Central memory CD4-positive, alpha-beta T cell (primary cell): ENCODE measurements around the gene MYBBP1A.
"Not testable (repeated sequence)": the region's sequence is repeated elsewhere in the genome, so short reads cannot be mapped to it uniquely, and the experiment has no call there.

Experiments used
- DNase-seq: peaks from one replicate; pipeline ENCODE4 v3.0.0; 2022

The MYBBP1A gene

GRCh38 chr17:4590042-4590441 lies 34.9 kb upstream of the MYBBP1A start:
- DNase-seq: not testable (repeated sequence)

- no peak for DNase-seq
Measured at GRCh38 chr17:4588898-4589625, 33.9 kb upstream of the MYBBP1A start.

GRCh38 chr17:4588391-4588790 lies 33.2 kb upstream of the MYBBP1A start:
- DNase-seq: no peak

GRCh38 chr17:4587803-4588202 lies 32.6 kb upstream of the MYBBP1A start:
- no peak for DNase-seq

GRCh38 chr17:4587195-4587594 lies 32.0 kb upstream of the MYBBP1A start:
- DNase-seq: no peak

GRCh38 chr17:4586043-4586442 lies 30.9 kb upstream of the MYBBP1A start:
- no peak for DNase-seq

- DNase-seq: no peak
Measured at GRCh38 chr17:4585638-4585994, 30.4 kb upstream of the MYBBP1A start.

- no peak for DNase-seq
Measured at GRCh38 chr17:4584917-4585637, 29.9 kb upstream of the MYBBP1A start.

- no peak for DNase-seq
Measured at GRCh38 chr17:4584101-4584916, 29.1 kb upstream of the MYBBP1A start, which contains the start of gene SMTNL2. Gene SMTNL2 (plus strand): TSS chr17:4584529. CDS start chr17:4584606, 77 bp downstream.

GRCh38 chr17:4583782-4584100 lies 28.6 kb upstream of the MYBBP1A start:
- DNase-seq: no peak

- no peak for DNase-seq
Measured at GRCh38 chr17:4583206-4583605, 28.0 kb upstream of the MYBBP1A start.

- DNase-seq: no peak
Measured at GRCh38 chr17:4582691-4583090, 27.5 kb upstream of the MYBBP1A start.

- no peak for DNase-seq
Measured at GRCh38 chr17:4582101-4582501, 26.9 kb upstream of the MYBBP1A start.

- DNase-seq: no peak
Measured at GRCh38 chr17:4580291-4580690, 25.1 kb upstream of the MYBBP1A start.

- no peak for DNase-seq
Measured at GRCh38 chr17:4579678-4580077, 24.5 kb upstream of the MYBBP1A start.

GRCh38 chr17:4578349-4578748 lies 23.2 kb upstream of the MYBBP1A start:
- DNase-seq: not testable (repeated sequence)

GRCh38 chr17:4577386-4577993 lies 22.3 kb upstream of the MYBBP1A start:
- DNase-seq: no peak

- no peak for DNase-seq
Measured at GRCh38 chr17:4576729-4577322, 21.6 kb upstream of the MYBBP1A start.

GRCh38 chr17:4576161-4576558 lies 21.0 kb upstream of the MYBBP1A start:
- no peak for DNase-seq

- no peak for DNase-seq
Measured at GRCh38 chr17:4574448-4575045, 19.4 kb upstream of the MYBBP1A start.

GRCh38 chr17:4573669-4574068 lies 18.5 kb upstream of the MYBBP1A start:
- DNase-seq: peak; percentile 52

- DNase-seq: no peak
Measured at GRCh38 chr17:4573115-4573514, 17.9 kb upstream of the MYBBP1A start.
